Activated naive CD8-positive, alpha-beta T cell treated with anti-CD3 and anti-CD28 coated beads, Interleukin-2, amount 50 U/mL, for 24 hours (primary cell): ENCODE results near the gene C10orf143.

ENCODE experiments used
- ATAC-seq: fragments of 150-1000 bp; cut with Tn5 transposase; one replicate; pipeline ENCODE4 v1.10.0; 2021
- DNase-seq: peaks from one replicate; pipeline ENCODE4 v3.0.0; 2021
- H3K27ac Mint-ChIP-seq: one replicate; pipeline ENCODE4 v1.8.0; 2021; ENCODE audit warnings: mild to moderate bottlenecking, mixed read lengths
- H3K27me3 Mint-ChIP-seq: one replicate; pipeline ENCODE4 v1.8.0; 2021; ENCODE audit warnings: mixed read lengths
- H3K36me3 Mint-ChIP-seq: one replicate; pipeline ENCODE4 v1.8.0; 2021; ENCODE audit warnings: low read depth, mixed read lengths
- H3K4me1 Mint-ChIP-seq: one replicate; pipeline ENCODE4 v1.8.0; 2021; ENCODE audit warnings: mixed read lengths
- H3K4me3 Mint-ChIP-seq: one replicate; pipeline ENCODE4 v1.8.0; 2021; ENCODE audit warnings: mild to moderate bottlenecking, moderate library complexity, mixed read lengths
- H3K9me3 Mint-ChIP-seq: one replicate; pipeline ENCODE4 v1.8.0; 2021; ENCODE audit warnings: mixed read lengths

Gene C10orf143

DNA sequence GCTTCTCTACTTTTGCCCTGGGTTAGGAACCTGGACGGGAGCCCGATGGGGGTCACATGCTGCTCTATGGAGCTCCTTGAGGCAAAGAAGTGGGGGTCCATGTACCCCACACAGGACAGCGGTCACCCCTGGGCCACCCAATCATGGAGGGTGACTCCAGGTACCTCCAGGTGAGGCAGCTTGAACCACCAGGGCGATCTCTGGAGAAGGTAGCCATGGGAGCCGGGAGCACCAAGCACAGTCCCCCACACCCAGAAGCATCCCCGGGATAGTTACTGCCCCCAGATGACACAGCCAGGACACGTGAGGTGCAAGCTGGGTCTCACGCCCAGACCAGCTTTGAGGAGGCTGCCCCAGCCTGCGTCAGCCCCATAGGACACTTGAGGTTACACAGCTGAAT, 58.4 kb downstream of the C10orf143 start:
- no peaks in the 10 kb centered on the region for H3K27me3 Mint-ChIP-seq
- peaks cover 2% of the 10 kb centered on the region for H3K4me1 Mint-ChIP-seq
- H3K27ac Mint-ChIP-seq = no peak overlapping the region
- ATAC-seq = no peak
- no peak for DNase-seq
- peaks cover 5% of the 10 kb centered on the region for H3K36me3 Mint-ChIP-seq
- peaks cover 11% of the 10 kb centered on the region for H3K9me3 Mint-ChIP-seq
- H3K4me3 Mint-ChIP-seq = no peak overlapping the region

GRCh38 chr10:130050721-130051120, 59.9 kb downstream of the C10orf143 start:
- DNase-seq (no peak), ATAC-seq (no peak)
- Mint-ChIP-seq H3K4me3 (no peak overlapping the region), H3K27ac (no peak overlapping the region), H3K36me3 (peaks cover 4% of the 10 kb centered on the region), H3K27me3 (no peaks in the 10 kb centered on the region), H3K9me3 (peaks cover 11% of the 10 kb centered on the region), H3K4me1 (peaks cover 2% of the 10 kb centered on the region)

- H3K9me3 Mint-ChIP-seq = peaks cover 11% of the 10 kb centered on the region
- no peaks in the 10 kb centered on the region for H3K27me3 Mint-ChIP-seq
- H3K36me3 Mint-ChIP-seq = peaks cover 4% of the 10 kb centered on the region
- peaks cover 2% of the 10 kb centered on the region for H3K4me1 Mint-ChIP-seq
- ATAC-seq (no peak), DNase-seq (no peak)
- H3K4me3 Mint-ChIP-seq = no peak overlapping the region
- no peak overlapping the region for H3K27ac Mint-ChIP-seq
Observed at GRCh38 chr10:130049987-130050386, 60.6 kb downstream of the C10orf143 start.

DNA sequence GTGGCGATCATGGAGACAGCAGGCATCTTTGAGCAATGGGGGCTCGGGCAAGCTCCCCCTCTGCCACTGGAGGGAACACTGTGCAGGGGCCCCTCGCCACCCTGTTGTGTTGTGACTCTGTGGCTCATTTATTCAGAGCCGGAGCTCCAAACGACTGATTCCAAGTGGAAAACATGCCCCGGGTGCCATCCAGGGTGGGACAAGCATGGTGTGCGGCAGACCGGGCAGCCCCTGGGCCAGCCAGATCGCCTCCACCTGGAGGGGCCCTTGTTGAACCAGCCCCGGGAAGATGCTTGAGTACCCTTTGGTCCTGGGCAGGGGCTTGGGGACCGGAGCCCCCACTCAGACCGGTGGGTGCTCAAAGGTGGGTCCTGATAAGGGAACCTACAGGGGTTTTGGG, 61.4 kb downstream of the C10orf143 start:
- DNase-seq = no peak
- Mint-ChIP-seq H3K27me3 (no peaks in the 10 kb centered on the region), H3K4me3 (no peak overlapping the region), H3K36me3 (no peaks in the 10 kb centered on the region), H3K27ac (no peak overlapping the region), H3K4me1 (peaks cover 2% of the 10 kb centered on the region), H3K9me3 (peaks cover 4% of the 10 kb centered on the region)
- no peak for ATAC-seq

DNA sequence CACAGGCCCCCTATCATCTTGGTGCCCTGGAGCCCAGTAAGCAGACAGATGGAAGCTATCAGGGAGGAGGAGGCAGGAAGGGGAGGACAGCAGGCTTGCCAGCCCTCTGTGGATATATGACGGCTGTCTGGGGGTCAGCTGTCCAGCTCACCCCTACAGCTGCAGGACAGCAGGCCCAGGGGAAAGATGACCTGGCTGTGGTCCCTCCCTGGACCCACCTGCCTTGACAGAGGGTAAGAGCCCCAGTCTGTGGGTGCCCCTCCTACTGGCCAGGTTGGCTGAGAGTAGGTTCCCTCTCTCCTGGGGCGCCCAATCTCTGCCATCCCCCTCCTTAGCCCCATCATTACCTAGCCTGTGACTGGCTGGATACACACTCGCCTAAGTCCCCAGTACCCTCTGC, 62.5 kb downstream of the C10orf143 start:
- H3K9me3 Mint-ChIP-seq = no peaks in the 10 kb centered on the region
- H3K4me1 Mint-ChIP-seq = no peaks in the 10 kb centered on the region
- ATAC-seq (no peak), DNase-seq (no peak)
- no peak overlapping the region for H3K4me3 Mint-ChIP-seq
- H3K36me3 Mint-ChIP-seq = no peaks in the 10 kb centered on the region
- H3K27me3 Mint-ChIP-seq = peaks cover 8% of the 10 kb centered on the region
- H3K27ac Mint-ChIP-seq = no peak overlapping the region

DNA sequence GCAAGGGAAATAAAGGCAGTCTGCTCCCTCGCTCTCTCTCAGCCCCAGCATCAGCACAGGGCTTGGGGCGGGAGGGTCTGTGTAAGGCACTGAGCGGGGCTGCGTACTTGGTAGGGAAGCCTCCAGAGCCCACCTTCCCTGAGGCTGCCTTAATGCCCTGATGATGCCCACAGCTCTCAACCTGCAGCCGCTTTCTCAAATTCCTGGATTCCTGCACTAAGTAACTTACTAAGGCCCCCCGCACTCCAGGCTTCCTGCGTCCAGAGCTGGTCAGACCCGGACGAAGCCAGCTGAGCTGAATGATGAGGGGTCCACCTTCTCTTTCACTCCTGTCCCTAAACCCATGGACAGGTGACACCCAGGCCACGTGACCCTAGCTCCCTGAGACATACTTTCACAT, 63.3 kb downstream of the C10orf143 start:
- H3K9me3 Mint-ChIP-seq = no peaks in the 10 kb centered on the region
- no peak for ATAC-seq
- DNase-seq = no peak
- peaks cover 8% of the 10 kb centered on the region for H3K27me3 Mint-ChIP-seq
- H3K4me1 Mint-ChIP-seq = no peaks in the 10 kb centered on the region
- H3K4me3 Mint-ChIP-seq = no peak overlapping the region
- H3K27ac Mint-ChIP-seq = no peak overlapping the region
- H3K36me3 Mint-ChIP-seq = no peaks in the 10 kb centered on the region

DNA sequence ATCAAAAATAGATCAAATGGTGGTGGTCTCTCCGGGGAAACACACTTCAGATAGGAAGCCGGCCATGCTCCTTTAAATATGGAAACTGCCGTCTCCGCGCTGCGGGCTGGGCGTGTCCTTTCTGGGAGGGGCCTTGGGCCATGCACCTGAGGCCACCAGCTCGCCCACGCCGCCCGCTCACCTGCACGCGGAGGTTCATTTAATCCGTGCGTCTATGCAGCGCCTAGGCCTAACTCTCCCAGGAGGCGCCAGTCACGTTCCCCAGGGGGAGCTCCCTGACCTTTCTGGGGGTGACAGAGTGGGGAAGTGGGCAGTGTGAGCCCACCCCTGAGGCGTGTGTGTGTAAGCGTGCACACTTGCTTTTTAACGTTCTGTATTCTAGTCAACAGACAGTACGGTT, 64.0 kb downstream of the C10orf143 start:
- no peaks in the 10 kb centered on the region for H3K36me3 Mint-ChIP-seq
- no peaks in the 10 kb centered on the region for H3K4me1 Mint-ChIP-seq
- H3K9me3 Mint-ChIP-seq = no peaks in the 10 kb centered on the region
- ATAC-seq = no peak
- H3K27ac Mint-ChIP-seq = no peak overlapping the region
- H3K27me3 Mint-ChIP-seq = peaks cover 8% of the 10 kb centered on the region
- no peak for DNase-seq
- H3K4me3 Mint-ChIP-seq = no peak overlapping the region

GRCh38 chr10:130045801-130046321, 64.8 kb downstream of the C10orf143 start:
- H3K27ac Mint-ChIP-seq = no peak overlapping the region
- H3K4me1 Mint-ChIP-seq = no peaks in the 10 kb centered on the region
- ATAC-seq (no peak), DNase-seq (no peak)
- no peaks in the 10 kb centered on the region for H3K36me3 Mint-ChIP-seq
- H3K27me3 Mint-ChIP-seq = peaks cover 8% of the 10 kb centered on the region
- no peak overlapping the region for H3K4me3 Mint-ChIP-seq
- no peaks in the 10 kb centered on the region for H3K9me3 Mint-ChIP-seq

DNA sequence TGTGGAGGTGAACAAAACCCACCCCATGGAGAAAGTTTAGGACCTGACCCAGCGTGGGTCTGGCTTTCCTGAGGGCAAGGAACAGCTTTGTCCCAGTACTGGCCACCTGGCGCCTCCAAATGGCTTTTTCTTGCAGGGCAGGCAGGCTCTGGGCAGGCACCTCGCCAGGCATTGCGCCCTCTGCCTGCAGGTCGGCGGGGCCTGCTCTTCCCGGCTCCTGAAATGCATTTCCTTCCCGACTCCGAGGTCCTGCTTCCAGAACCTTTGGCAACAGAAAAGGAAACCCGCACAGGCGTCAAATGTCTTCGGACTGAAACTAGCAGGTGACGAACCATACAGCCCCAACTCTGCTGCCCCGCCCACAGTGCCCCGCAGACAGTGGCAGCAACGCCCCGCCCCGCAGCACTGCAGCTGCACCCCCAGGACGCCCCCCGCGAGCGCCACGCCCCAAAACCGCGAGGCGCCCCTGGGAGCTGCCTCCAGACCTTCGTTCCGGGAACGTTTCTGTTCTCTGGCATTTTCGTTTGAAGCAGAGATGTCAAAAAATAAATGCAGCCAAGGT, 65.5 kb downstream of the C10orf143 start:
- Mint-ChIP-seq H3K4me1 (no peaks in the 10 kb centered on the region), H3K36me3 (no peaks in the 10 kb centered on the region), H3K4me3 (no peak overlapping the region), H3K27me3 (peaks cover 8% of the 10 kb centered on the region), H3K27ac (no peak overlapping the region), H3K9me3 (no peaks in the 10 kb centered on the region)
- DNase-seq (no peak), ATAC-seq (no peak)

DNA sequence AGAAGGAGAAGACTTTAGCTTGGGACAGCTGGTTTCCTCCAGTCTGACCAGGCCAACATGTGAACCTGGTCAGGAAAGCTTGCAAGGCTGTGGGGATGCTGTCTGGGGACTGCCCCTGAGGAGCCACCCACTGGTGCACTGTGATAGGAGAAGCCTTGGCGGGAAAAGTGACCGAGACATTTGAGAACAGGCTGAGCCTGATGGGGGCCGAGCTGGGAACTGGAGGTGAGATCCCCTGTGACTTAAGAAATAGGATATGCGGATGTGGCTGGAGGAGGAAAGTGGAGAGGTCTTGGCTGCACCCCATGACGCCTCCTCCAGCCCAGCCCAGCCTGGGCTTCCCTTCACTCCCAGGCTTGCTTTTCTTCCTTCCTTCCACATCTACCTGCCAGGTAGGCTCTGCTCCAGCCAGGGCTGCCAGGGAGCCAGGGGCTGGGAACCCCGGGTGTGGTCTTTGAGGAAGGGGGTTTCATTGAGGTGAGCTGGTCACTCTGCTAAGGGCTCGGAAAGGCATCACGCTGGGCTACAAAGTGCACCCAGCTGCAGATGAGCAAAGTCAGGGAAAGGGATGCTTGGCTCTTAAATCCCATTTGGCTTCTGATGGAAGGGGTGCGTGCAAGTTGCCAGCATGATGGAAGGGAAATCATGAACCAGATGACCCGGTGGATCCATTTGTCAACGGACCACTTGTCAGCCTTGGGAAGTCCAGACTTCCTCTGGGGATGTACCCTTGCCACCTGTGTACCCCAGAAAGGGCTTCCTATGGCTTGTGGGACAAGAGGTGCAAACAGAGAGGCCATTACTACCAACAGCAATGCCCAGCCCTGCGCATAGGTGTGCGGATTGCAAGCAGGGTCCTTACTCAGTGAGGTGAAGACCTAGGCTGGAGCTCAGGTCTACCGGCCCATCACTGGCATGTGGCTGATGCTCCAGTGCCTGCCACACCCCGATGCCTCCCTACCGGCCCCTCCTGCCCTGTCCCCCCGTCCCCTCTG, 66.3 kb downstream of the C10orf143 start:
- H3K27ac Mint-ChIP-seq = no peak overlapping the region
- DNase-seq = no peak
- no peaks in the 10 kb centered on the region for H3K36me3 Mint-ChIP-seq
- no peak for ATAC-seq
- H3K4me3 Mint-ChIP-seq = no peak overlapping the region
- H3K4me1 Mint-ChIP-seq = no peaks in the 10 kb centered on the region
- H3K27me3 Mint-ChIP-seq = peaks cover 8% of the 10 kb centered on the region
- no peaks in the 10 kb centered on the region for H3K9me3 Mint-ChIP-seq

DNA sequence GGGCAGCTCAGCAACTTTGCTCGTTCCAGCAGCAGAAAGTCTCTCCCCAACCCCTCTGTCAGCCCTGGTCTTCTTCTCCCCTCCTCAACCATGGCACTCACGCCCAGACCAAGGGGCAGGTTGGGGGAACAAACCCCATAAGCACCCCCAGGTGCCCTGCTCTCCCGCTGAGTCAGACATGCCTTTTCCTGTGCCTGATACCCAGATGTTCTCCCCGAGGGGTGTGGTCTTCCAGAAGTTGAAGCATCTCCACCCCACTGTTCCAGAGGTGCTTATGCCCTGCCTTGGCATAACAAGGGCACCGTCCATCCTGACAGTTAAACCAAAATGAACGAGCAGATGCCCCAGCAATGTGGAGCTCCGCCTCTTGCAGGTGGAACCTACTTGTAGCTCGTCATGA, 67.1 kb downstream of the C10orf143 start:
- H3K4me1 Mint-ChIP-seq = no peaks in the 10 kb centered on the region
- H3K27me3 Mint-ChIP-seq = peaks cover 8% of the 10 kb centered on the region
- no peaks in the 10 kb centered on the region for H3K9me3 Mint-ChIP-seq
- H3K4me3 Mint-ChIP-seq = no peak overlapping the region
- DNase-seq = no peak
- ATAC-seq = no peak
- no peaks in the 10 kb centered on the region for H3K36me3 Mint-ChIP-seq
- no peak overlapping the region for H3K27ac Mint-ChIP-seq

- DNase-seq = no peak
- no peak for ATAC-seq
- H3K36me3 Mint-ChIP-seq = no peaks in the 10 kb centered on the region
Observed at GRCh38 chr10:130042381-130042780, 68.2 kb downstream of the C10orf143 start.

GRCh38 chr10:130041451-130042371, 68.9 kb downstream of the C10orf143 start:
- Mint-ChIP-seq H3K36me3 (no peaks in the 10 kb centered on the region), H3K4me3 (no peak overlapping the region), H3K4me1 (no peaks in the 10 kb centered on the region), H3K27me3 (peaks cover 8% of the 10 kb centered on the region), H3K27ac (no peak overlapping the region), H3K9me3 (no peaks in the 10 kb centered on the region)
- ATAC-seq = no peak
- DNase-seq = no peak

More at GRCh38 chr10:130042381-130042780, 68.2 kb downstream of the C10orf143 start:
- H3K4me1 Mint-ChIP-seq = no peaks in the 10 kb centered on the region
- H3K27ac Mint-ChIP-seq = no peak overlapping the region
- peaks cover 8% of the 10 kb centered on the region for H3K27me3 Mint-ChIP-seq
- no peak overlapping the region for H3K4me3 Mint-ChIP-seq
- H3K9me3 Mint-ChIP-seq = no peaks in the 10 kb centered on the region

GRCh38 chr10:130040817-130041330, 69.8 kb downstream of the C10orf143 start:
- H3K4me3 Mint-ChIP-seq = no peak overlapping the region
- H3K9me3 Mint-ChIP-seq = no peaks in the 10 kb centered on the region
- H3K27ac Mint-ChIP-seq = no peak overlapping the region
- ATAC-seq = no peak
- H3K36me3 Mint-ChIP-seq = no peaks in the 10 kb centered on the region
- peaks cover 8% of the 10 kb centered on the region for H3K27me3 Mint-ChIP-seq
- no peaks in the 10 kb centered on the region for H3K4me1 Mint-ChIP-seq
- no peak for DNase-seq
